IMR-90 (cell line): ENCODE data around the gene ZNF470. TPM values are rescaled to one million over a fixed set of nuclear protein-coding genes. Genes with fewer than 3 reads are reported as not detected.

Experiments
- ATAC-seq: fragments of 200-7000 bp; cut with Tn5 transposase; 2 replicates; pipeline ENCODE4 v1.9.1; 2020; ENCODE audit warnings: low read depth, mild to moderate bottlenecking, moderate library complexity
- BruUV-seq: library from RNA; stranded (reverse); fragments of 400-500 nt; replicated peaks from 2 replicates; lab custom pipeline; 2021; lab: Mats Ljungman, UMichigan
- CTCF ChIA-PET: fragments of 300-600 bp; formaldehyde crosslinking; extraction: SDS; loops from one replicate; lab custom pipeline; 2021; ENCODE audit warnings: antibody characterized with exemption; lab: Yijun Ruan, JAX
- POLR2A ChIA-PET: fragments of 300-600 bp; sonication (Branson Sonifier 250); formaldehyde crosslinking; loops from one replicate; lab custom pipeline; 2022; ENCODE audit warnings: antibody characterized with exemption; ENCODE audit not compliant: unreplicated experiment; lab: Charles Lee
- DNase-seq: peaks from one replicate; pipeline ENCODE4 v3.0.0; 2013
- H2AFZ ChIP-seq: replicated peaks from 2 replicates; pipeline ENCODE3; 2013; ENCODE audit warnings: low read length, mild to moderate bottlenecking; ENCODE audit not compliant: poor library complexity
- H2AK5ac ChIP-seq: 2 replicates; pipeline ENCODE4 v1.6.1; 2013; ENCODE audit warnings: low read depth, low read length, inconsistent platforms
- H2AK9ac ChIP-seq: replicated peaks from 2 replicates; pipeline ENCODE3; 2013; ENCODE audit warnings: mild to moderate bottlenecking, low read depth, low read length, moderate library complexity; ENCODE audit not compliant: poor library complexity
- H2BK120ac ChIP-seq: 2 replicates; pipeline ENCODE4 v1.6.1; 2013; ENCODE audit warnings: low read depth, low read length, inconsistent platforms
- H2BK15ac ChIP-seq: 3 replicates; pipeline ENCODE4 v1.6.1; 2013; ENCODE audit warnings: low read depth, low read length, inconsistent platforms
- H2BK20ac ChIP-seq: 2 replicates; pipeline ENCODE4 v1.6.1; 2013; ENCODE audit warnings: low read depth, mild to moderate bottlenecking, inconsistent platforms, low read length, moderate library complexity
- H2BK5ac ChIP-seq: 2 replicates; pipeline ENCODE4 v1.6.1; 2013; ENCODE audit warnings: mild to moderate bottlenecking, low read depth, low read length, inconsistent platforms; ENCODE audit not compliant: poor library complexity, severe bottlenecking
- H3K14ac ChIP-seq: replicated peaks from 2 replicates; pipeline ENCODE4 v1.6.1; 2013; ENCODE audit warnings: low read depth, low read length, inconsistent platforms
- H3K18ac ChIP-seq: 2 replicates; pipeline ENCODE4 v1.6.1; 2013; ENCODE audit warnings: low read depth, low read length, control low read depth
- H3K23ac ChIP-seq: 2 replicates; pipeline ENCODE4 v1.6.1; 2013; ENCODE audit warnings: low read depth, low read length, inconsistent platforms
- H3K27ac ChIP-seq: 2 replicates; pipeline ENCODE4 v1.5.1; 2013; ENCODE audit warnings: mild to moderate bottlenecking, control low read depth, low read length; ENCODE audit not compliant: insufficient read depth
- H3K27me3 ChIP-seq: 2 replicates; pipeline ENCODE4 v1.6.1; 2013; ENCODE audit warnings: low read length; ENCODE audit not compliant: control insufficient read depth, insufficient read depth
- H3K36me3 ChIP-seq: 2 replicates; pipeline ENCODE4 v1.6.1; 2013; ENCODE audit warnings: low read length, mixed read lengths; ENCODE audit not compliant: control insufficient read depth, insufficient read depth
- H3K4ac ChIP-seq: 2 replicates; pipeline ENCODE4 v1.6.1; 2013; ENCODE audit warnings: low read depth, low read length, inconsistent platforms
- H3K4me1 ChIP-seq: 2 replicates; pipeline ENCODE4 v1.6.1; 2013; ENCODE audit warnings: low read length, mixed read lengths; ENCODE audit not compliant: control insufficient read depth, insufficient read depth
- H3K4me2 ChIP-seq: 2 replicates; pipeline ENCODE4 v1.6.1; 2013; ENCODE audit warnings: low read depth, mild to moderate bottlenecking, control low read depth, low read length, moderate library complexity
- H3K4me3 ChIP-seq: 2 replicates; pipeline ENCODE4 v1.5.1; 2013; ENCODE audit warnings: low read depth, mild to moderate bottlenecking, control low read depth, low read length, moderate library complexity; ENCODE audit not compliant: insufficient read depth
- H3K56ac ChIP-seq: 2 replicates; pipeline ENCODE4 v1.6.1; 2013; ENCODE audit warnings: low read length, inconsistent platforms; ENCODE audit not compliant: insufficient read depth; ENCODE audit errors: extremely low read depth
- H3K79me1 ChIP-seq, 2 experiments: 2 replicates each; pipeline ENCODE4 v1.6.1; 2013; ENCODE audit warnings: low read length in 2 of 2, inconsistent platforms in 1 of 2, low read depth in 1 of 2
- H3K9ac ChIP-seq: 2 replicates; pipeline ENCODE4 v1.6.1; 2013; ENCODE audit warnings: low read depth, low read length, control low read depth
- H3K9me1 ChIP-seq: 2 replicates; pipeline ENCODE4 v1.6.1; 2013; ENCODE audit warnings: low read length, inconsistent platforms; ENCODE audit not compliant: insufficient read depth
- H3K9me3 ChIP-seq: 2 replicates; pipeline ENCODE4 v1.6.1; 2013; ENCODE audit warnings: low read length; ENCODE audit not compliant: control insufficient read depth, insufficient read depth
- H4K20me1 ChIP-seq: 2 replicates; pipeline ENCODE4 v1.6.1; 2013; ENCODE audit warnings: low read length, inconsistent platforms; ENCODE audit not compliant: insufficient read depth
- H4K5ac ChIP-seq: 2 replicates; pipeline ENCODE4 v1.6.1; 2013; ENCODE audit warnings: mild to moderate bottlenecking, low read depth, low read length, control low read depth
- H4K8ac ChIP-seq, 2 experiments: 2 replicates each; pipeline ENCODE4 v1.6.1; 2013; ENCODE audit warnings: low read depth in 2 of 2, low read length in 2 of 2, control low read depth in 1 of 2, inconsistent platforms in 1 of 2
- H4K91ac ChIP-seq: 2 replicates; pipeline ENCODE4 v1.6.1; 2013; ENCODE audit warnings: low read depth, low read length, inconsistent platforms; ENCODE audit not compliant: insufficient read depth
- BHLHE40 ChIP-seq: fragments of 150-350 bp; IDR thresholded peaks from 2 replicates; pipeline ENCODE4 v1.6.1; 2016; ENCODE audit warnings: mild to moderate bottlenecking, low read depth, low read length
- CEBPB ChIP-seq: IDR thresholded peaks from 2 replicates; pipeline ENCODE4 v1.6.1; 2012; ENCODE audit warnings: low read depth, low read length, improper control_type of control experiment
- CHD1 ChIP-seq: IDR thresholded peaks from 2 replicates; pipeline ENCODE4 v1.6.1; 2012; ENCODE audit warnings: low read depth, low read length, improper control_type of control experiment
- CTCF ChIP-seq: conservative IDR thresholded peaks from 2 replicates; pipeline ENCODE4 v1.5.1; 2012; ENCODE audit warnings: mild to moderate bottlenecking, low read depth, low read length, improper control_type of control experiment
- ELK1 ChIP-seq: fragments of 150-350 bp; IDR thresholded peaks from 2 replicates; pipeline ENCODE4 v1.6.1; 2016; ENCODE audit warnings: low read depth, mild to moderate bottlenecking, low read length, moderate library complexity, borderline replicate concordance
- FOS ChIP-seq: fragments of 150-350 bp; IDR thresholded peaks from 2 replicates; pipeline ENCODE4 v1.6.1; 2016; ENCODE audit warnings: low read depth, low read length
- MAFK ChIP-seq: IDR thresholded peaks from 2 replicates; pipeline ENCODE4 v1.6.1; 2012; ENCODE audit warnings: low read depth, low read length, improper control_type of control experiment
- MXI1 ChIP-seq: IDR thresholded peaks from 2 replicates; pipeline ENCODE4 v1.6.1; 2012; ENCODE audit warnings: low read depth, mild to moderate bottlenecking, low read length, moderate library complexity, borderline replicate concordance
- NFE2L2 ChIP-seq: fragments of 150-350 bp; IDR thresholded peaks from 2 replicates; pipeline ENCODE4 v1.6.1; 2016; ENCODE audit warnings: low read depth, mild to moderate bottlenecking, low read length
- POLR2A ChIP-seq: IDR thresholded peaks from 2 replicates; pipeline ENCODE4 v1.6.1; 2012; ENCODE audit warnings: mild to moderate bottlenecking, low read depth, low read length
- RAD21 ChIP-seq: IDR thresholded peaks from 2 replicates; pipeline ENCODE4 v1.6.1; 2012; ENCODE audit warnings: low read length, improper control_type of control experiment
- RCOR1 ChIP-seq: IDR thresholded peaks from 2 replicates; pipeline ENCODE4 v1.6.1; 2012; ENCODE audit warnings: mild to moderate bottlenecking, low read length, improper control_type of control experiment; ENCODE audit not compliant: insufficient replicate concordance
- RFX5 ChIP-seq: IDR thresholded peaks from 2 replicates; pipeline ENCODE4 v1.8.0; 2012; ENCODE audit warnings: low read depth, mild to moderate bottlenecking, low read length, moderate library complexity
- SMC3 ChIP-seq: fragments of 150-350 bp; IDR thresholded peaks from 2 replicates; pipeline ENCODE4 v1.6.1; 2016; ENCODE audit warnings: low read depth, mild to moderate bottlenecking, antibody characterized with exemption, low read length, moderate library complexity
- USF2 ChIP-seq: fragments of 150-350 bp; IDR thresholded peaks from 2 replicates; pipeline ENCODE4 v1.6.1; 2017; ENCODE audit warnings: mild to moderate bottlenecking, antibody characterized with exemption, low read length, low read depth
- WGBS, 2 experiments: methylation state at CpG; one replicate each; pipeline versions ENCODE4 v1.1.5 to v1.1.7; 2013; ENCODE audit warnings: missing lambda C conversion rate in 2 of 2; ENCODE audit not compliant: insufficient read length in 1 of 2; ENCODE audit errors: extremely low coverage in 2 of 2; 5-methylcytosine and 5-hydroxymethylcytosine counted together
- dilution Hi-C: fragments of 300-500 bp; cut with HindIII; formaldehyde crosslinking; loops from one replicate; pipeline ENCODE4 v1.14.3; 2018; ENCODE audit warnings: low sequenced_read_pairs; ENCODE audit not compliant: unreplicated experiment
- in situ Hi-C: fragments of 300-500 bp; cut with MboI; formaldehyde crosslinking; loops from 3 replicates; pipeline ENCODE4 v1.14.3; 2019; ENCODE audit warnings: low sequenced_read_pairs, inconsistent platforms, mixed read lengths
- intact Hi-C: fragments of 100-400 bp; cut with micrococcal nuclease; formaldehyde crosslinking; loops from 2 replicates; pipeline ENCODE4 v1.10.0; 2022
- polyA plus RNA-seq, 3 experiments: library from polyadenylated mRNA; depleted of rRNA; stranded (reverse); fragments of >200 nt; gene quantifications; 2 replicates each; pipeline ENCODE4 v1.2.3, GENCODE V29; 2012; ENCODE audit warnings: low replicate concordance in 1 of 3
- total RNA-seq: library from RNA; depleted of rRNA; stranded (reverse); fragments of >200 nt; gene quantifications from 2 replicates; pipeline ENCODE4 v1.2.3, GENCODE V29; 2012

The ZNF470 gene
- total and polyA plus RNA-seq, 2 of the 4 experiments (the other 2 are of a cell fraction): 1.7 to 3.8 TPM

GRCh38 chr19:56525214-56525860 lies 41.9 kb upstream of the ZNF470 start:
- no CpG with 5 or more reads among the region's 4 CpGs for WGBS, 2 experiments

More at GRCh38 chr19:56525214-56525860, 41.9 kb upstream of the ZNF470 start:
- no peak overlapping the region for H4K5ac ChIP-seq
- ChIA-PET POLR2A (no interaction called here), CTCF (no interaction called here)
- H3K79me1 ChIP-seq: no peaks in the 10 kb centered on the region
- no peak for ATAC-seq
- no peak overlapping the region for H3K14ac ChIP-seq
- no peak overlapping the region for H2BK15ac ChIP-seq
- H2AK9ac ChIP-seq: no peak overlapping the region
- no peak overlapping the region for H2BK120ac ChIP-seq
- no TSS peak for BruUV-seq
- dilution Hi-C loops (no loop called here), in situ Hi-C loops (no loop called here), intact Hi-C loops (no loop called here)
- no peaks in the 10 kb centered on the region for H3K27me3 ChIP-seq
- no peak overlapping the region for H3K56ac ChIP-seq
- no peak overlapping the region for H3K23ac ChIP-seq
- no peaks in the 10 kb centered on the region for H3K9me1 ChIP-seq
- no peak overlapping the region for H2BK5ac ChIP-seq
- no peaks in the 10 kb centered on the region for H4K20me1 ChIP-seq
- no peak overlapping the region for H3K27ac ChIP-seq
- H3K36me3 ChIP-seq: peaks cover 12% of the 10 kb centered on the region; the same call in 1 of the 2 replicates
- H3K4me3 ChIP-seq: no peak overlapping the region
- no peak overlapping the region for H4K91ac ChIP-seq
- no peaks in the 10 kb centered on the region for H3K4me1 ChIP-seq
- no peak for TF ChIP-seq MAFK
- no peak for TF ChIP-seq CTCF
- no peak for TF ChIP-seq BHLHE40
- no peak for TF ChIP-seq CEBPB
- no peak for TF ChIP-seq NFE2L2
- no peak for TF ChIP-seq USF2
- TF ChIP-seq POLR2A: no peak
- no peak for TF ChIP-seq RAD21
- no peak for TF ChIP-seq FOS
- no peak for TF ChIP-seq CHD1
- no peak for TF ChIP-seq RCOR1
- TF ChIP-seq SMC3: no peak
- TF ChIP-seq RFX5: no peak
- TF ChIP-seq MXI1: no peak
- no peak for TF ChIP-seq ELK1
- no peak overlapping the region for H2AK5ac ChIP-seq
- no peak for DNase-seq
- no peak overlapping the region for H3K4ac ChIP-seq
- H2AFZ ChIP-seq: no peak overlapping the region
- no peak overlapping the region for H2BK20ac ChIP-seq
- H3K9me3 ChIP-seq: peaks cover 77% of the 10 kb centered on the region
- H3K9ac ChIP-seq: no peak overlapping the region
- H3K18ac ChIP-seq: no peak overlapping the region
- H3K4me2 ChIP-seq: no peak overlapping the region
- H4K8ac ChIP-seq: no peak overlapping the region
